Right lobe of liver (tissue), 6 donors: ENCODE results near the gene UBE2O. TPM values are rescaled to one million over a fixed set of nuclear protein-coding genes. Genes with fewer than 3 reads are reported as not detected.

ENCODE experiments used
- ATAC-seq, 4 donors: fragments of 200-7000 bp; cut with Tn5 transposase; one replicate each; pipeline ENCODE4 v1.9.1; 2020; ENCODE audit warnings: mild to moderate bottlenecking in 4 of 4, moderate library complexity in 4 of 4
- DNase-seq, 3 donors: peaks; one replicate each; pipeline ENCODE4 v3.0.0-alpha.2; 2020
- H3K27ac ChIP-seq, 3 donors: fragments of 200-600 bp; one replicate each; pipeline ENCODE4 v1.8.0; 2022
- H3K27me3 ChIP-seq, 2 donors: fragments of 200-600 bp; one replicate each; pipeline ENCODE4 v1.8.0; 2022
- H3K36me3 ChIP-seq, 4 donors: fragments of 200-600 bp; sonication (generic) in 1 of 4; one replicate each; pipeline versions ENCODE4 v1.5.1 to v1.8.0; 2017 to 2022; ENCODE audit warnings: control low read depth in 1 of 4
- H3K4me1 ChIP-seq, 4 donors: fragments of 200-600 bp; sonication (generic) in 1 of 4; one replicate each; pipeline versions ENCODE4 v1.5.1 to v1.8.0; 2017 to 2022; ENCODE audit warnings: control low read depth in 1 of 4
- H3K4me3 ChIP-seq, 3 donors: fragments of 200-600 bp; one replicate each; pipeline ENCODE4 v1.8.0; 2022
- H3K9me3 ChIP-seq, 4 donors: fragments of 200-600 bp; sonication (generic) in 1 of 4; one replicate each; pipeline versions ENCODE4 v1.5.1 to v1.8.0; 2017 to 2022; ENCODE audit warnings: control low read depth in 1 of 4
- CTCF ChIP-seq, 4 donors: fragments of 200-600 bp in 3 of 4; fragments of 450-650 bp in 1 of 4; IDR thresholded peaks; one replicate each; pipeline versions ENCODE4 v1.5.1 to v1.8.0; 2016 to 2022; ENCODE audit warnings: antibody characterized with exemption in 4 of 4, mild to moderate bottlenecking in 2 of 4
- POLR2A ChIP-seq: fragments of 450-650 bp; IDR thresholded peaks from one replicate; pipeline ENCODE4 v1.6.1; 2017; ENCODE audit warnings: antibody characterized with exemption, mild to moderate bottlenecking
- WGBS: methylation state at CpG from one replicate; pipeline ENCODE4 v1.1.6; 2018; ENCODE audit warnings: low coverage, low lambda C conversion rate; ENCODE audit not compliant: insufficient coverage; ENCODE audit errors: missing lambda C conversion rate; 5-methylcytosine and 5-hydroxymethylcytosine counted together
- intact Hi-C, 2 donors: fragments of 100-400 bp; cut with DNase I; formaldehyde crosslinking; loops; one replicate each; pipeline versions ENCODE4 v1.11.2 to v1.14.1; 2022
- total RNA-seq, 6 experiments: library from RNA; depleted of rRNA in 2 of 6; stranded (reverse); fragments of >200 nt in 2 of 6; fragmentation: NEBNext Ultra II Directional in 3 of 6; extraction: Animal tissue kit (Norgen Biotek cat#: 25700) in 3 of 6; gene quantifications; one replicate each; pipeline versions ENCODE4 v1.1.0 to v1.2.4, GENCODE V29; 2016 to 2023
- donor health status: DM: no; HTN: yes; CAD: no.
- donor health status: DM: no; HTN: no; CAD: no.
- donor health status: DM: no; HTN: no; CAD: no.
- donor health status: DM: no; HTN: yes; CAD: no.
- donor health status: DM: no; HTN: yes; CAD: no.

Gene UBE2O
- total RNA-seq, 6 experiments from 2014 or later, result 10.0 to 12.9 (median 12.0) TPM

- ATAC-seq (no peak), DNase-seq (no peak)
- TF ChIP-seq POLR2A (no peak), CTCF (IDR thresholded peaks at IDR 0.05) (no peak)
- WGBS, result 90% methylated on average over 6 of the region's 10 CpGs
- no peak overlapping the region for H3K4me3 ChIP-seq
- H3K27ac ChIP-seq, result no peak overlapping the region
- no peaks in the 10 kb centered on the region for H3K9me3 ChIP-seq
- H3K36me3 ChIP-seq, result no peaks in the 10 kb centered on the region
- no peaks in the 10 kb centered on the region for H3K27me3 ChIP-seq
- intact Hi-C loops, result no loop called here
- H3K4me1 ChIP-seq, result no peaks in the 10 kb centered on the region
Observed at GRCh38 chr17:76369379-76369778, 83.6 kb downstream of the UBE2O start.

- H3K27me3 ChIP-seq, result no peaks in the 10 kb centered on the region
- no peaks in the 10 kb centered on the region for H3K4me1 ChIP-seq
- intact Hi-C loops, result no loop called here
- H3K36me3 ChIP-seq, result no peaks in the 10 kb centered on the region
- no peak overlapping the region for H3K4me3 ChIP-seq
- ATAC-seq (no peak), DNase-seq (no peak)
- TF ChIP-seq CTCF (IDR thresholded peaks at IDR 0.05), result no peak
- TF ChIP-seq POLR2A, result no peak
- no peaks in the 10 kb centered on the region for H3K9me3 ChIP-seq
- WGBS, result no CpG with 5 or more reads among the region's 11 CpGs
- no peak overlapping the region for H3K27ac ChIP-seq
Observed at GRCh38 chr17:76368545-76368944, 84.4 kb downstream of the UBE2O start.

GRCh38 chr17:76367642-76368041, 85.3 kb downstream of the UBE2O start:
- Histone ChIP-seq H3K36me3 (no peaks in the 10 kb centered on the region), H3K4me1 (no peaks in the 10 kb centered on the region)
- no peak for ATAC-seq

GRCh38 chr17:76366247-76366646, 86.7 kb downstream of the UBE2O start:
- TF ChIP-seq CTCF (IDR thresholded peaks at IDR 0.05), result no peak
- TF ChIP-seq POLR2A, result no peak
- ATAC-seq, result no peak
- WGBS, result no CpG with 5 or more reads among the region's 3 CpGs
- intact Hi-C loops, result no loop called here
- no peaks in the 10 kb centered on the region for H3K27me3 ChIP-seq
- H3K4me1 ChIP-seq, result no peaks in the 10 kb centered on the region
- no peak for DNase-seq
- no peak overlapping the region for H3K4me3 ChIP-seq
- no peaks in the 10 kb centered on the region for H3K9me3 ChIP-seq
- no peaks in the 10 kb centered on the region for H3K36me3 ChIP-seq
- H3K27ac ChIP-seq, result no peak overlapping the region

More at GRCh38 chr17:76367642-76368041, 85.3 kb downstream of the UBE2O start:
- intact Hi-C loops, result no loop called here
- H3K4me3 ChIP-seq, result no peak overlapping the region
- no peak for DNase-seq
- no peak overlapping the region for H3K27ac ChIP-seq
- WGBS, result no CpG with 5 or more reads among the region's 6 CpGs
- no peaks in the 10 kb centered on the region for H3K9me3 ChIP-seq
- TF ChIP-seq POLR2A, result no peak
- H3K27me3 ChIP-seq, result no peaks in the 10 kb centered on the region

- intact Hi-C loops, result no loop called here
- Histone ChIP-seq H3K36me3 (no peaks in the 10 kb centered on the region), H3K4me3 (no peak overlapping the region), H3K9me3 (no peaks in the 10 kb centered on the region), H3K4me1 (no peaks in the 10 kb centered on the region), H3K27ac (no peak overlapping the region), H3K27me3 (no peaks in the 10 kb centered on the region)
- DNase-seq (no peak), ATAC-seq (peak; percentile 29 to 69 (median 58))
- TF ChIP-seq POLR2A, result no peak
- TF ChIP-seq CTCF (IDR thresholded peaks at IDR 0.05), result peak in 3 of 4 donors; percentile 43 to 48 (median 43)
- WGBS, result 31% methylated on average over 6 of the region's 12 CpGs
Observed at GRCh38 chr17:76365256-76365903, 87.6 kb downstream of the UBE2O start.
